GM21381 (cell line): Measurements from ENCODE around the gene CNTF.
A peak's percentile ranks its signal among the peaks of the same experiment; 100 is the strongest.
"Not testable (repeated sequence)": the region's sequence is repeated elsewhere in the genome, so short reads cannot be mapped to it uniquely, and the experiment has no call there.

Experiments used
- ATAC-seq: cut with Tn5 transposase; IDR thresholded peaks from one replicate; pipeline ENCODE4 v1.9.1; 2021; ENCODE audit warnings: mild to moderate bottlenecking, moderate library complexity; ENCODE audit not compliant: unreplicated experiment

Gene CNTF

GRCh38 chr11:58622344-58622743 is at the start of gene CNTF:
Gene CNTF, plus strand, starts transcription at chr11:58622665. Its CDS starts 88 bp downstream, at chr11:58622753.
- ATAC-seq, result no peak

- ATAC-seq, result not testable (repeated sequence)
Measured at GRCh38 chr11:58572906-58573305, 49.6 kb upstream of the CNTF start.

- peak; percentile 17 for ATAC-seq
Measured at GRCh38 chr11:58573451-58574104, 48.9 kb upstream of the CNTF start.

- ATAC-seq, result no peak
Measured at GRCh38 chr11:58574881-58575280, 47.6 kb upstream of the CNTF start.

- no peak for ATAC-seq
Measured at GRCh38 chr11:58575377-58576020, 47.0 kb upstream of the CNTF start, which contains the start of gene LPXN. Gene LPXN, minus strand, starts transcription at chr11:58575856. Its CDS starts 84 bp downstream, at chr11:58575772.

GRCh38 chr11:58576887-58577471 is 45.5 kb upstream of the CNTF start:
- ATAC-seq, result no peak

GRCh38 chr11:58577555-58578135 is 44.8 kb upstream of the CNTF start:
- peak; percentile 47 for ATAC-seq

GRCh38 chr11:58578136-58578634 is 44.3 kb upstream of the CNTF start:
- no peak for ATAC-seq

GRCh38 chr11:58578635-58579191 is 43.8 kb upstream of the CNTF start, which contains the start of gene ZFP91:
Gene ZFP91, plus strand, starts transcription at chr11:58579063. Its CDS starts 219 bp downstream, at chr11:58579282.
- ATAC-seq, result peak; percentile 35

GRCh38 chr11:58579192-58580129 is 43.0 kb upstream of the CNTF start:
- peak; percentile 35 for ATAC-seq

GRCh38 chr11:58580311-58580710 is 42.2 kb upstream of the CNTF start:
- no peak for ATAC-seq

- ATAC-seq, result no peak
Measured at GRCh38 chr11:58582437-58582836, 40.0 kb upstream of the CNTF start.

GRCh38 chr11:58586998-58587397 is 35.5 kb upstream of the CNTF start:
- no peak for ATAC-seq

- no peak for ATAC-seq
Measured at GRCh38 chr11:58591659-58592058, 30.8 kb upstream of the CNTF start.

- no peak for ATAC-seq
Measured at GRCh38 chr11:58592760-58593472, 29.5 kb upstream of the CNTF start.

- ATAC-seq, result no peak
Measured at GRCh38 chr11:58594826-58595225, 27.6 kb upstream of the CNTF start.

- no peak for ATAC-seq
Measured at GRCh38 chr11:58596621-58597020, 25.8 kb upstream of the CNTF start.

GRCh38 chr11:58597486-58598144 is 24.9 kb upstream of the CNTF start:
- ATAC-seq, result no peak

- no peak for ATAC-seq
Measured at GRCh38 chr11:58600510-58600909, 22.0 kb upstream of the CNTF start.
